ENCODE results near the gene CFAP65.

- no peak for TF ChIP-seq CTCF (IDR thresholded peaks at IDR 0.05)
- TF ChIP-seq EP300 (IDR thresholded peaks at IDR 0.05), result no peak
These were observed 70.4 kb downstream of the CFAP65 start for GRCh38 chr2:218970894-218971293.
